A673 (cell line): ENCODE results near the gene CTSS.

ENCODE experiments used
- EZH2 ChIP-seq: fragments of 200-600 bp; sonication (generic); IDR thresholded peaks from 2 replicates; pipeline ENCODE4 v1.6.1; 2017; ENCODE audit warnings: borderline replicate concordance, low read depth, mild to moderate bottlenecking, mixed read lengths, antibody characterized with exemption, low read length; ENCODE audit not compliant: poor library complexity, severe bottlenecking
- TF ChIP-seq, protein P1 (sequence below): fragments of 300-800, 200-600 bp; sonication (generic); conservative IDR thresholded peaks from 2 replicates; pipeline ENCODE4 v1.5.1; 2017; ENCODE audit warnings: low read depth, mild to moderate bottlenecking, antibody characterized with exemption, low read length, moderate library complexity, mixed read lengths

GRCh38 chr1:150807249-150808023 lies 41.9 kb upstream of the CTSS start:
- TF ChIP-seq, protein P1, sequence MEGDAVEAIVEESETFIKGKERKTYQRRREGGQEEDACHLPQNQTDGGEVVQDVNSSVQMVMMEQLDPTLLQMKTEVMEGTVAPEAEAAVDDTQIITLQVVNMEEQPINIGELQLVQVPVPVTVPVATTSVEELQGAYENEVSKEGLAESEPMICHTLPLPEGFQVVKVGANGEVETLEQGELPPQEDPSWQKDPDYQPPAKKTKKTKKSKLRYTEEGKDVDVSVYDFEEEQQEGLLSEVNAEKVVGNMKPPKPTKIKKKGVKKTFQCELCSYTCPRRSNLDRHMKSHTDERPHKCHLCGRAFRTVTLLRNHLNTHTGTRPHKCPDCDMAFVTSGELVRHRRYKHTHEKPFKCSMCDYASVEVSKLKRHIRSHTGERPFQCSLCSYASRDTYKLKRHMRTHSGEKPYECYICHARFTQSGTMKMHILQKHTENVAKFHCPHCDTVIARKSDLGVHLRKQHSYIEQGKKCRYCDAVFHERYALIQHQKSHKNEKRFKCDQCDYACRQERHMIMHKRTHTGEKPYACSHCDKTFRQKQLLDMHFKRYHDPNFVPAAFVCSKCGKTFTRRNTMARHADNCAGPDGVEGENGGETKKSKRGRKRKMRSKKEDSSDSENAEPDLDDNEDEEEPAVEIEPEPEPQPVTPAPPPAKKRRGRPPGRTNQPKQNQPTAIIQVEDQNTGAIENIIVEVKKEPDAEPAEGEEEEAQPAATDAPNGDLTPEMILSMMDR: no peak
- no peak for TF ChIP-seq EZH2
